A549 (cell line): ENCODE data around the gene RTN4RL2. TPM values are rescaled to one million over a fixed set of nuclear protein-coding genes. Genes with fewer than 3 reads are reported as not detected.
A peak's percentile ranks its signal among the peaks of the same experiment; 100 is the strongest.

Experiments used
- CBX8 ChIP-seq: fragments of 200-600 bp; sonication (generic); IDR thresholded peaks from 2 replicates; pipeline ENCODE4 v1.6.1; 2016
- CEBPB ChIP-seq, 2 experiments: fragments of >200 bp in 1 of 2; sonication (Bioruptor Twin) in 1 of 2; formaldehyde crosslinking in 1 of 2; IDR thresholded peaks; 2 replicates each; pipeline ENCODE4 v1.6.1; 2012 to 2016
- EP300 ChIP-seq, 2 experiments: fragments of >200 bp; sonication (Bioruptor Twin); formaldehyde crosslinking; IDR thresholded peaks; 2 replicates in 1 of 2; 3 replicates in 1 of 2; pipeline ENCODE4 v1.6.1; 2016 to 2017
- ESRRA ChIP-seq: fragments of 150-350 bp; IDR thresholded peaks from 2 replicates; pipeline ENCODE4 v1.6.1; 2014; ENCODE audit warnings: mild to moderate bottlenecking, low read length, borderline replicate concordance
- FOXS1 ChIP-seq: fragments of 250-450 bp; sonication (Bioruptor Pico); IDR thresholded peaks from 2 replicates; pipeline ENCODE4 v1.5.0; 2020; ENCODE audit warnings: mild to moderate bottlenecking, moderate library complexity
- HDAC2 ChIP-seq: fragments of 200-600 bp; sonication (generic); IDR thresholded peaks from 2 replicates; pipeline ENCODE4 v1.6.1; 2016
- HOXB5 ChIP-seq: fragments of 250-450 bp; sonication (Bioruptor Pico); IDR thresholded peaks from 2 replicates; pipeline ENCODE4 v1.5.0; 2020; ENCODE audit warnings: mild to moderate bottlenecking, moderate library complexity
- JUN ChIP-seq, 2 experiments: fragments of >200 bp; sonication (Bioruptor Twin); formaldehyde crosslinking; IDR thresholded peaks; 2 replicates in 1 of 2; 3 replicates in 1 of 2; pipeline ENCODE4 v1.6.1; 2016 to 2017
- JUNB ChIP-seq: fragments of >200 bp; sonication (Bioruptor Twin); formaldehyde crosslinking; IDR thresholded peaks from 2 replicates; pipeline ENCODE4 v1.6.1; 2016
- MAFK ChIP-seq: fragments of 450-650 bp; IDR thresholded peaks from 2 replicates; pipeline ENCODE4 v1.6.1; 2014; ENCODE audit not compliant: partially characterized antibody
- NR3C1 ChIP-seq: fragments of >200 bp; sonication (Bioruptor Twin); formaldehyde crosslinking; IDR thresholded peaks from 3 replicates; pipeline ENCODE4 v1.6.1; 2017
- RARB ChIP-seq: fragments of 250-450 bp; sonication (Bioruptor Pico); IDR thresholded peaks from 2 replicates; pipeline ENCODE4 v1.8.0; 2021; ENCODE audit warnings: mild to moderate bottlenecking, moderate library complexity
- SMC3 ChIP-seq: fragments of >200 bp; sonication (Bioruptor Twin); formaldehyde crosslinking; IDR thresholded peaks from 3 replicates; pipeline ENCODE4 v1.6.1; 2018; ENCODE audit warnings: inconsistent platforms
- SREBF2 ChIP-seq: fragments of 450-650 bp; IDR thresholded peaks from 2 replicates; pipeline ENCODE4 v1.6.1; 2014; ENCODE audit warnings: mild to moderate bottlenecking, moderate library complexity
- TFCP2L1 ChIP-seq: fragments of 250-450 bp; sonication (Bioruptor Pico); IDR thresholded peaks from 2 replicates; pipeline ENCODE4 v1.5.0; 2021; ENCODE audit warnings: mild to moderate bottlenecking
- TP53 ChIP-seq: fragments of 250-450 bp; sonication (Bioruptor Pico); IDR thresholded peaks from 2 replicates; pipeline ENCODE4 v1.5.0; 2021; ENCODE audit warnings: mild to moderate bottlenecking, moderate library complexity
- ZFP36 ChIP-seq: fragments of 450-650 bp; IDR thresholded peaks from 2 replicates; pipeline ENCODE4 v1.6.1; 2014; ENCODE audit warnings: borderline replicate concordance; ENCODE audit not compliant: partially characterized antibody
- ZSCAN20 ChIP-seq: fragments of 250-450 bp; sonication (Bioruptor Pico); IDR thresholded peaks from 2 replicates; pipeline ENCODE4 v1.8.0; 2022; ENCODE audit warnings: mild to moderate bottlenecking, moderate library complexity
- polyA plus RNA-seq, 4 experiments: library from polyadenylated mRNA; depleted of rRNA in 3 of 4; stranded (reverse); fragments of >200 nt; fragmentation: RNase III in 1 of 4; extraction: RNeasy Plus Mini Kit Qiagen cat#74134 plus additional on column Dnase treatment in 1 of 4; gene quantifications; 2 replicates in 3 of 4; 3 replicates in 1 of 4; pipeline ENCODE4 v1.2.3, GENCODE V29; 2011 to 2017
- TF ChIP-seq, protein P1 (sequence below): fragments of 150-350 bp; IDR thresholded peaks from 2 replicates; pipeline ENCODE4 v1.6.1; 2014; ENCODE audit warnings: low read depth, mild to moderate bottlenecking, low read length
- TF ChIP-seq, protein P2 (sequence below): fragments of 200-600 bp; sonication (generic); IDR thresholded peaks from 2 replicates; pipeline ENCODE4 v1.6.1; 2016; ENCODE audit warnings: antibody characterized with exemption, mild to moderate bottlenecking, moderate library complexity
- TF ChIP-seq, protein P3 (sequence below): fragments of 250-450 bp; sonication (Bioruptor Pico); IDR thresholded peaks from 2 replicates; pipeline ENCODE4 v1.5.0; 2020; ENCODE audit warnings: low read depth, mild to moderate bottlenecking, moderate library complexity
- TF ChIP-seq, protein P4 (sequence below): IDR thresholded peaks from 2 replicates; pipeline ENCODE4 v1.6.1; 2012; ENCODE audit warnings: low read depth, borderline replicate concordance
- TF ChIP-seq, protein P5 (sequence below): fragments of >200 bp; sonication (Bioruptor Twin); formaldehyde crosslinking; IDR thresholded peaks from 2 replicates; pipeline ENCODE4 v1.6.1; 2016

Gene RTN4RL2
- polyA plus RNA-seq, 2 of the 4 experiments (the other 2 are of a cell fraction): 9.2 to 23.7 TPM

DNA sequence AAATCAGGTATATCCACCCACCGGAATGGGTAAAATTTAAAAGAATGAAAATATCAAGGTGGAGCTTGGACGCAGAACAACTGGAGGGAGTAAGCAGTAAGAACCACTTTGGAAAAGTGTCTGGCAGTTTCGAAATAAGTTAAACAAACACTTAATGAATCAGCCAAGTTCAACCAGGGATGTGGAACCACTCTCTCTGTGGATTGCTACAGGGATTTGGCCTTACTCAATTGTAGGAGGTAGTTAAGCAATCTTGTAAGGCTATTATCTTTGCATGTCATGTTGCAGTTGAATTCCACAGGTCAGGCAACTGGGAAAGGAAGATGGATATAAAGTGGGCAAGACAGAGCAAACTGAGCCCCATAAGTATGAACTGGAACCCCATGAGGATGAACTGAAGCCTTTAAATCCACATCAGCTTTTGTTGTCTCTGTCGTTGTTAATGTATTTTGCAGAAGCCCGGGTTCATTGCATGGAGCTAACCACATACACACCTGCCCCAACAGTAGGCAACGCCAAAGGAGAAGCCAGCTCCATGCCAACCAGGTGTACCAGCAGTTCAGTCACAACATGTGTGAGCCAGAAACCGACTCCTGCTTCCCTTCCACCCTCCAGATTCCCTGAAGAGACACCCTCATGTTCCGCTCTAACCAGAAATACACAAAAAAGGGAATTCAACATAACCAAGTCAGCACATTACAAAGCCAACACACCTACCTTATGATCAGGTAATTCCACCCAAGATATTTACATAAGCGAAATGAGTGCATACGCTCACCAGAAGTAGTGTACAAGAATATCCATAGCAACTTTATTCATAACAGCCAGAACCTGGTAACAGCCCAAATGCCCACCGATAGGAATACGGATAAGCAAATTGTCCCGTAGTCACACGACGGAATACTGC, 25.4 kb upstream of the RTN4RL2 start (continued):
- TF ChIP-seq JUNB (peak; percentile 87), TFCP2L1 (no peak), FOXS1 (CRISPR knock-in tag) (no peak), HDAC2 (no peak), ESRRA (no peak), HOXB5 (peak; percentile 71), NR3C1 (no peak), ZSCAN20 (no peak; the same call in 1 of the 2 replicates), EP300 (IDR thresholded peaks at IDR 0.05) (peak; percentile 84 to 92; a peak in 3 of 5 replicates), TP53 (CRISPR knock-in tag) (no peak), RARB (CRISPR knock-in tag) (no peak; the same call in 1 of the 2 replicates), SMC3 (peak; percentile 52), ZFP36 (no peak), MAFK (peak; percentile 1), SREBF2 (no peak), CEBPB (IDR thresholded peaks at IDR 0.05) (peak; percentile 100), CBX8 (no peak), JUN (IDR thresholded peaks at IDR 0.05) (peak; percentile 90 to 92)
- TF ChIP-seq, protein P1, sequence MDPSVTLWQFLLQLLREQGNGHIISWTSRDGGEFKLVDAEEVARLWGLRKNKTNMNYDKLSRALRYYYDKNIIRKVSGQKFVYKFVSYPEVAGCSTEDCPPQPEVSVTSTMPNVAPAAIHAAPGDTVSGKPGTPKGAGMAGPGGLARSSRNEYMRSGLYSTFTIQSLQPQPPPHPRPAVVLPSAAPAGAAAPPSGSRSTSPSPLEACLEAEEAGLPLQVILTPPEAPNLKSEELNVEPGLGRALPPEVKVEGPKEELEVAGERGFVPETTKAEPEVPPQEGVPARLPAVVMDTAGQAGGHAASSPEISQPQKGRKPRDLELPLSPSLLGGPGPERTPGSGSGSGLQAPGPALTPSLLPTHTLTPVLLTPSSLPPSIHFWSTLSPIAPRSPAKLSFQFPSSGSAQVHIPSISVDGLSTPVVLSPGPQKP: no peak
- TF ChIP-seq, protein P2, sequence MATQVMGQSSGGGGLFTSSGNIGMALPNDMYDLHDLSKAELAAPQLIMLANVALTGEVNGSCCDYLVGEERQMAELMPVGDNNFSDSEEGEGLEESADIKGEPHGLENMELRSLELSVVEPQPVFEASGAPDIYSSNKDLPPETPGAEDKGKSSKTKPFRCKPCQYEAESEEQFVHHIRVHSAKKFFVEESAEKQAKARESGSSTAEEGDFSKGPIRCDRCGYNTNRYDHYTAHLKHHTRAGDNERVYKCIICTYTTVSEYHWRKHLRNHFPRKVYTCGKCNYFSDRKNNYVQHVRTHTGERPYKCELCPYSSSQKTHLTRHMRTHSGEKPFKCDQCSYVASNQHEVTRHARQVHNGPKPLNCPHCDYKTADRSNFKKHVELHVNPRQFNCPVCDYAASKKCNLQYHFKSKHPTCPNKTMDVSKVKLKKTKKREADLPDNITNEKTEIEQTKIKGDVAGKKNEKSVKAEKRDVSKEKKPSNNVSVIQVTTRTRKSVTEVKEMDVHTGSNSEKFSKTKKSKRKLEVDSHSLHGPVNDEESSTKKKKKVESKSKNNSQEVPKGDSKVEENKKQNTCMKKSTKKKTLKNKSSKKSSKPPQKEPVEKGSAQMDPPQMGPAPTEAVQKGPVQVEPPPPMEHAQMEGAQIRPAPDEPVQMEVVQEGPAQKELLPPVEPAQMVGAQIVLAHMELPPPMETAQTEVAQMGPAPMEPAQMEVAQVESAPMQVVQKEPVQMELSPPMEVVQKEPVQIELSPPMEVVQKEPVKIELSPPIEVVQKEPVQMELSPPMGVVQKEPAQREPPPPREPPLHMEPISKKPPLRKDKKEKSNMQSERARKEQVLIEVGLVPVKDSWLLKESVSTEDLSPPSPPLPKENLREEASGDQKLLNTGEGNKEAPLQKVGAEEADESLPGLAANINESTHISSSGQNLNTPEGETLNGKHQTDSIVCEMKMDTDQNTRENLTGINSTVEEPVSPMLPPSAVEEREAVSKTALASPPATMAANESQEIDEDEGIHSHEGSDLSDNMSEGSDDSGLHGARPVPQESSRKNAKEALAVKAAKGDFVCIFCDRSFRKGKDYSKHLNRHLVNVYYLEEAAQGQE: no peak
- TF ChIP-seq, protein P3, sequence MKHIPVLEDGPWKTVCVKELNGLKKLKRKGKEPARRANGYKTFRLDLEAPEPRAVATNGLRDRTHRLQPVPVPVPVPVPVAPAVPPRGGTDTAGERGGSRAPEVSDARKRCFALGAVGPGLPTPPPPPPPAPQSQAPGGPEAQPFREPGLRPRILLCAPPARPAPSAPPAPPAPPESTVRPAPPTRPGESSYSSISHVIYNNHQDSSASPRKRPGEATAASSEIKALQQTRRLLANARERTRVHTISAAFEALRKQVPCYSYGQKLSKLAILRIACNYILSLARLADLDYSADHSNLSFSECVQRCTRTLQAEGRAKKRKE (CRISPR knock-in tag): 0 out of 2 replicates have a peak, but pooled peaks have one; percentile 33
- TF ChIP-seq, protein P4, sequence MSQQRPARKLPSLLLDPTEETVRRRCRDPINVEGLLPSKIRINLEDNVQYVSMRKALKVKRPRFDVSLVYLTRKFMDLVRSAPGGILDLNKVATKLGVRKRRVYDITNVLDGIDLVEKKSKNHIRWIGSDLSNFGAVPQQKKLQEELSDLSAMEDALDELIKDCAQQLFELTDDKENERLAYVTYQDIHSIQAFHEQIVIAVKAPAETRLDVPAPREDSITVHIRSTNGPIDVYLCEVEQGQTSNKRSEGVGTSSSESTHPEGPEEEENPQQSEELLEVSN: no peak
- TF ChIP-seq, protein P5, sequence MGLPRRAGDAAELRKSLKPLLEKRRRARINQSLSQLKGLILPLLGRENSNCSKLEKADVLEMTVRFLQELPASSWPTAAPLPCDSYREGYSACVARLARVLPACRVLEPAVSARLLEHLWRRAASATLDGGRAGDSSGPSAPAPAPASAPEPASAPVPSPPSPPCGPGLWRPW: peak; percentile 100
